Measurements from ENCODE around the gene ABCG2.

ABCG2 gene

DNA sequence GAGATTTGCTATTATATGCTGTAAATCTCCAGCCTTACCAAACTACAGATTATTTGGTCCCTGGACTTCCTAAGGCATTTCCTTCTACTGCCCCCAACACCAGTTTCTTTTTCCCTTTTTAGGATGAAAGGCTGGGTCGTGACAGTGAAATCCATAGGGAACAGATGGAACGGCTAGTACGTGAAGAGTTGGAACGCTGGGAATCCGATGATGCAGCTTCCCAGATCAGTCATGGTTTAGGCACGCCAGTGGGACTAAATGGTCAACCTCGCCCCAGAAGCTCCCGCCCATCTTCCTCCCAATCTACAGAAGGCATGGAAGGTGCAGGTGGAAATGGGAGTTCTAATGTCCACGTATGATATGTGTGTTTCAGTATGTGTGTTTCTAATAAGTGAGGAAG lies 83.1 kb downstream of the ABCG2 start:
- TF ChIP-seq, protein P1, sequence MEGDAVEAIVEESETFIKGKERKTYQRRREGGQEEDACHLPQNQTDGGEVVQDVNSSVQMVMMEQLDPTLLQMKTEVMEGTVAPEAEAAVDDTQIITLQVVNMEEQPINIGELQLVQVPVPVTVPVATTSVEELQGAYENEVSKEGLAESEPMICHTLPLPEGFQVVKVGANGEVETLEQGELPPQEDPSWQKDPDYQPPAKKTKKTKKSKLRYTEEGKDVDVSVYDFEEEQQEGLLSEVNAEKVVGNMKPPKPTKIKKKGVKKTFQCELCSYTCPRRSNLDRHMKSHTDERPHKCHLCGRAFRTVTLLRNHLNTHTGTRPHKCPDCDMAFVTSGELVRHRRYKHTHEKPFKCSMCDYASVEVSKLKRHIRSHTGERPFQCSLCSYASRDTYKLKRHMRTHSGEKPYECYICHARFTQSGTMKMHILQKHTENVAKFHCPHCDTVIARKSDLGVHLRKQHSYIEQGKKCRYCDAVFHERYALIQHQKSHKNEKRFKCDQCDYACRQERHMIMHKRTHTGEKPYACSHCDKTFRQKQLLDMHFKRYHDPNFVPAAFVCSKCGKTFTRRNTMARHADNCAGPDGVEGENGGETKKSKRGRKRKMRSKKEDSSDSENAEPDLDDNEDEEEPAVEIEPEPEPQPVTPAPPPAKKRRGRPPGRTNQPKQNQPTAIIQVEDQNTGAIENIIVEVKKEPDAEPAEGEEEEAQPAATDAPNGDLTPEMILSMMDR (IDR thresholded peaks at IDR 0.05; ENCODE audit: unreplicated experiment in 3 of 3) = no peak
- Mint-ChIP-seq H3K27ac (no peak overlapping the region), H3K4me1 (no peaks in the 10 kb centered on the region), H3K9me3 (peaks cover 15% of the 10 kb centered on the region), H3K4me3 (no peak overlapping the region), H3K36me3 (ENCODE audit: low read depth) (peaks cover 65% of the 10 kb centered on the region), H3K27me3 (ENCODE audit: low read depth) (no peaks in the 10 kb centered on the region)

DNA sequence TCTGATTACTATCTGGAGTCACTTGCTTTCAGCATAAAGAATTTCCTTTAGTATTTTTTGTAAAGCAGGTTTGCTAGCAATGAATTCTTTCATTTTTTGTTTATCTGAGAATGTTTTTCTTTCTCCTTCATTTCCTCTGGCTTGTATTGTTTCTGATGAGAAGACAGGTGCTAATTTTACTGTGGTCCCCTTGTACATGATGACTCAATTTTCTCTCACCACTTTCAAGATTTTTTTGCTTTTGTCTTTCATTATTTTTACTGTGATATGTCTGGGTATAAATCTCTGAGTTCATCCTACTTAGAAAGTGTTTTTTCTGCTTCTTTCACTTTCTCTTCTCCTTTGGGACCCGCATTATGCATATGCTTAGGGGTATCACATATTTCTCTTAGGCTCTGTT lies 88.4 kb downstream of the ABCG2 start:
- peaks cover 93% of the 10 kb centered on the region for H3K36me3 Mint-ChIP-seq (ENCODE audit: low read depth)
- no peak overlapping the region for H3K27ac Mint-ChIP-seq
- TF ChIP-seq, protein P1 (IDR thresholded peaks at IDR 0.05; ENCODE audit: unreplicated experiment in 3 of 3) = no peak
- H3K9me3 Mint-ChIP-seq = peaks cover 32% of the 10 kb centered on the region
- no peaks in the 10 kb centered on the region for H3K27me3 Mint-ChIP-seq (ENCODE audit: low read depth)
- no peaks in the 10 kb centered on the region for H3K4me1 Mint-ChIP-seq
- no peak overlapping the region for H3K4me3 Mint-ChIP-seq

DNA sequence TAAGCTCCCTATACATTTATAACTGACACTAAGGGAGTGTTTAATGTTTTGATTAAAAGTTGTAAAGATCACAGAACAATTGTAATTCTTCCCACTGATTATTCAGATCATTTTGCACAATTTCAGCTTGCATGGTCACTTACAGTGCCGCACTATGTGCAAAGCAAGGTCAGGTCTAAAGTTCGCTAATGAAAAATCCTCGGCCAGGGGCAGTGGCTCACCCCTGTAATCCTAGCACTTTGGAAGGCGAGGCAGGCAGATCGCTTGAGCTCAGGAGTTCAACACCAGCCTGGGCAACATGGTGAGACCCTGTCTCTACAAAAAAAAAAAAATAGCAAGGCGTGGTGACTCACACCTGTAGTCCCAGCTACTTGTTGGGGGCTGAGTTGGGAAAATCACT lies 94.0 kb downstream of the ABCG2 start:
- Mint-ChIP-seq H3K4me1 (no peaks in the 10 kb centered on the region), H3K4me3 (no peak overlapping the region), H3K36me3 (ENCODE audit: low read depth) (peaks cover 66% of the 10 kb centered on the region), H3K9me3 (peaks cover 13% of the 10 kb centered on the region), H3K27ac (no peak overlapping the region), H3K27me3 (ENCODE audit: low read depth) (no peaks in the 10 kb centered on the region)
- TF ChIP-seq, protein P1 (IDR thresholded peaks at IDR 0.05; ENCODE audit: unreplicated experiment in 3 of 3) = no peak

DNA sequence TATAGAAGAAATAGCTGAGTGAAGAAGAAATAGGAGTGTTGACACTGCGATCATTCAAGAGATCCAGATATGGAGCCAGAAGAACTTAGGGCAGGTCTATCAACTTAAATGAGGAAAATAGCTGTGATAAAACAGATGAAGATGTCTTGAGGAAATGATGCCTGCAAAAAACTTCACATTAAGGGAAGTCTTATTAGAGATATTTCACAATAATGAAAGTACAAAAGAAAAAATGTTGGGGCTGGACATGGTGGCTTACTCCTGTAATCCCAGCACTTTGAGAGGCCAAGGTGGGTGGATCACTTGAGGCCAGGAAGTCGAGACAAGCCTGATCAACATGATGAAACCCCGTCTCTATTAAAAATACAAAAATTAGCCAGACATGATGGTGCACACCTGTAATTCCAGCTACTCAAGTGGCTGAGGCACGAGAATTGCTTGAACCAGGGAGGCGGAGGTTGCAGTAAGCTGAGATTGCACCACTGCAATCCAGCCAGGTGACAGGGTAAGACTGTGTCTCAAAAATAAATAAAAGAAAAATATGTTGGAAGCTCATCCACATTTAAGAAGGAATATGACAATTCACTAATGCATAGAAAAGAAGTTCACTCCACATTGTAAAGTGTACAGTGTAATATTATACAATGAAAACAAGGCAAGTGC lies 94.7 kb downstream of the ABCG2 start:
- TF ChIP-seq, protein P1 (IDR thresholded peaks at IDR 0.05; ENCODE audit: unreplicated experiment in 3 of 3) = no peak
- Mint-ChIP-seq H3K36me3 (ENCODE audit: low read depth) (peaks cover 63% of the 10 kb centered on the region), H3K4me3 (no peak overlapping the region), H3K9me3 (peaks cover 9% of the 10 kb centered on the region), H3K27ac (peak overlapping the region in 1 of 3 experiments; percentile 45), H3K4me1 (no peaks in the 10 kb centered on the region), H3K27me3 (ENCODE audit: low read depth) (no peaks in the 10 kb centered on the region)

DNA sequence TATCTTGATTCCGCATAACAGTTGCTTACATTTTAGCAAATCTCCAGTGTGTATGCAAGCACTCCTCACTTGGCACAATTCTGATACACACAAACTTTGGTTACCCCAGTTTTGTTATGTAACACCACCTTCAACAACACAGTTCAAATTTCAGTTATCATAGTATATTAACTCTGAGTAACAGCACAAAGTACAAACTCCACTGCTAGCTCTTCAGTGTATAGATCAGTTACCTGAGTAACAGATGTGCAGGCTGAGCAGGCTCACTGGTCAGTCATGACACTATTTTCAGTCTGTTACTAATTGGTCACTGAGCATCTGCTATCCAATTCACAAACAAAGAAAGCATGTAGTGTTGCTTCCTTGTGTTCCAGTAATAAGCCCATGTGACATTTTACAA lies 95.6 kb downstream of the ABCG2 start:
- Mint-ChIP-seq H3K27ac (peak overlapping the region in 1 of 3 experiments; percentile 53), H3K4me3 (no peak overlapping the region), H3K27me3 (ENCODE audit: low read depth) (no peaks in the 10 kb centered on the region), H3K9me3 (peaks cover 5% of the 10 kb centered on the region), H3K4me1 (no peaks in the 10 kb centered on the region), H3K36me3 (ENCODE audit: low read depth) (peaks cover 59% of the 10 kb centered on the region)
- TF ChIP-seq, protein P1 (IDR thresholded peaks at IDR 0.05; ENCODE audit: unreplicated experiment in 3 of 3) = no peak

DNA sequence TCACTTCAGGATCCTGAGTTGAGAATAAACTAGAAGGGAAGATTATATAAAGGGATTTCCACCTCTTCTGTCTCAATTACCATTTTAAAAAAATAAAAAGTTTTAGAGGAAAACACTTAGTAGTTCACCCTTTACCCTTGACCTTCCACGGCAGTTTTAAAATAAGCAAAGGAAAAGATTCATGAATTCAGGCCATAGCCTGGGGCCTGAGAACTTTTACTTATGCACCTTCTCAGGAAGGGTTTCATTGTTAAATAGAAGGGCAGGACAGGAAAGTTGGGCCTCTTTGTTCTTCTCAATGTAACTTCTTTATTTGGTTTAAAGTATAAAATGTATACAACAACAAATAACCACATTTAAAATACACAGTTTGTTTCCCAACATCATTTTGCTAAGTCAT lies 96.1 kb downstream of the ABCG2 start:
- TF ChIP-seq, protein P1 (IDR thresholded peaks at IDR 0.05; ENCODE audit: unreplicated experiment in 3 of 3) = no peak
- Mint-ChIP-seq H3K27me3 (ENCODE audit: low read depth) (no peaks in the 10 kb centered on the region), H3K27ac (no peak overlapping the region), H3K4me1 (no peaks in the 10 kb centered on the region), H3K4me3 (no peak overlapping the region), H3K36me3 (ENCODE audit: low read depth) (peaks cover 57% of the 10 kb centered on the region), H3K9me3 (peaks cover 2% of the 10 kb centered on the region)

All from nephron (organoid).